Putamen (tissue), 1 donor: ENCODE results near the gene CNTNAP1.

ENCODE experiments used
- DNase-seq: peaks from one replicate; pipeline ENCODE4 v3.0.0-alpha.2; 2016; ENCODE audit warnings: low spot score

CNTNAP1 gene

GRCh38 chr17:42685831-42686230 is 3.5 kb downstream of the CNTNAP1 start:
- DNase-seq = no peak

- DNase-seq = no peak
These were observed 4.3 kb downstream of the CNTNAP1 start for GRCh38 chr17:42686520-42687128.

DNA sequence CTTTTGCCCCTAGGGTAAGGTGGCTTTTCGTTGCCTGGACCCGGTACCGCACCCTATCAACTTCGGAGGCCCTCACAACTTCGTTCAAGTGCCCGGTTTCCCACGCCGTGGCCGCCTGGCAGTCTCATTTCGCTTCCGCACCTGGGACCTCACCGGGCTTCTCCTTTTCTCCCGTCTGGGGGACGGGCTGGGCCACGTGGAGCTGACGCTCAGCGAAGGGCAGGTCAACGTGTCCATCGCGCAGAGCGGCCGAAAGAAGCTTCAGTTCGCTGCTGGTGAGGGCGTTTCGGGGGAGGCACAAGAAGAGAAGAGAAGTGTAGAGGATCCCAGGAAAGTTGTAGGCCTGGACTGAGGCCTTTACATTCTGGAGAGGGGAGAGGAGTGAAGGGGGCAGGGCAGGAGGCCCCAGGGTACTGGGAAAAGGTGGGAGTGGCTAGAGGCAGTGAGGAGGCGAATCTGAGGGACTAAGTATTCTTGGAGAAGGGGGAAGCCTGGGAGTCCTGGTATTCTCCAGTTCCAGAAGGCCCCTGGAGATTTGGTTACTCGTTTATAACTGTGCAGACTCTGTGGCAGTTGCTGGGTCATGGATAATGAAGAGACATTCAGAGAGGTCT is 5.5 kb downstream of the CNTNAP1 start:
- no peak for DNase-seq

- no peak for DNase-seq
These were observed 8.3 kb downstream of the CNTNAP1 start for GRCh38 chr17:42690596-42690995.

DNA sequence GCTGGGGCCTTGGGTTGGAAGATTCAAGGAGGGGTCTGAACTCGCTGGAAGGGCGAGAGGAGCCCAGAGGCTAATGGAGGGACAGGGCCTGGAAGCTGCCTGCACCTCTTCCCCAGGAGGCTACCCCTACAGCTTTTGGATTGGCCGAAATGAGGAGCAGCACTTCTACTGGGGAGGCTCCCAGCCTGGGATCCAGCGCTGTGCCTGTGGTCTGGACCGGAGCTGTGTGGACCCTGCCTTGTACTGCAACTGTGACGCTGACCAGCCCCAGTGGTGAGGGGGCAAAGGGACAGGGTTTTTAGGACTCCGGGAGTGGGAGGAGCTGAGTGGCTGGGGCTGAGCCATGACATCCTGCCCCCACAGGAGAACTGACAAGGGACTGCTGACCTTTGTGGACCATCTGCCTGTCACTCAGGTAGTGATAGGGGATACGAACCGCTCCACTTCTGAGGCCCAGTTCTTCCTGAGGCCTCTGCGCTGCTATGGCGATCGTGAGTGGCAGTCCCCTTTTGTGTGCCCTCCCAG is 8.8 kb downstream of the CNTNAP1 start:
- DNase-seq = no peak

GRCh38 chr17:42692489-42692888 is 10.2 kb downstream of the CNTNAP1 start:
- no peak for DNase-seq

DNA sequence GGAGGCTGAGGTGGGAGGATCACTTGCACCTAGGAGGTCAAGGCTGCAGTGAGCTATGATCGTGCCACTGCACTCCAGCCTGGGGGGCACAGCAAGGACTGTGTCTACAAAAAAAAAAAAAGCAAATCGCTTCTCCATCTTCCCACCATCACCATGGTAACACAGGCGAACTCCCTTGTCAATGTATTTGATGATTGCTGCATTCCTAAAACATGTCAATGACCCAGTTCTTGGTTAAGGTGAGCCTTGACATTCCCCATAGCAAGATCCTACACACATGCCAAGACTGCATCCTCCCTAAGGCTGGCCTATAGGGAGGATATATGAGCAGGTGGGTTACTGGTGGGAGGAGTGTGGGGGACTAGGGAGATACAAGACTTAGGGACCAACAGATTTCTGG is 12.2 kb downstream of the CNTNAP1 start:
- no peak for DNase-seq

DNA sequence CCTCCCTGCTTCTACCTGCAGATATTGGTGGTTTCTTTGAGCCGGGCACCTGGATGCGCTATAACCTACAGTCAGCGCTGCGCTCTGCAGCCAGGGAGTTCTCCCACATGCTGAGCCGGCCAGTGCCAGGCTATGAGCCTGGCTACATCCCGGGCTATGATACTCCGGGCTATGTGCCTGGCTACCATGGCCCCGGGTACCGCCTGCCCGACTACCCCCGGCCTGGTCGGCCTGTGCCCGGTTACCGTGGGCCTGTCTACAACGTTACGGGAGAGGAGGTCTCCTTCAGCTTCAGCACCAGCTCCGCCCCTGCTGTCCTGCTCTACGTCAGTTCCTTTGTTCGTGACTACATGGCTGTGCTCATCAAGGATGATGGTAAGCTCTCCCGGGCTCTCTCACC is 13.2 kb downstream of the CNTNAP1 start:
- DNase-seq = no peak

DNA sequence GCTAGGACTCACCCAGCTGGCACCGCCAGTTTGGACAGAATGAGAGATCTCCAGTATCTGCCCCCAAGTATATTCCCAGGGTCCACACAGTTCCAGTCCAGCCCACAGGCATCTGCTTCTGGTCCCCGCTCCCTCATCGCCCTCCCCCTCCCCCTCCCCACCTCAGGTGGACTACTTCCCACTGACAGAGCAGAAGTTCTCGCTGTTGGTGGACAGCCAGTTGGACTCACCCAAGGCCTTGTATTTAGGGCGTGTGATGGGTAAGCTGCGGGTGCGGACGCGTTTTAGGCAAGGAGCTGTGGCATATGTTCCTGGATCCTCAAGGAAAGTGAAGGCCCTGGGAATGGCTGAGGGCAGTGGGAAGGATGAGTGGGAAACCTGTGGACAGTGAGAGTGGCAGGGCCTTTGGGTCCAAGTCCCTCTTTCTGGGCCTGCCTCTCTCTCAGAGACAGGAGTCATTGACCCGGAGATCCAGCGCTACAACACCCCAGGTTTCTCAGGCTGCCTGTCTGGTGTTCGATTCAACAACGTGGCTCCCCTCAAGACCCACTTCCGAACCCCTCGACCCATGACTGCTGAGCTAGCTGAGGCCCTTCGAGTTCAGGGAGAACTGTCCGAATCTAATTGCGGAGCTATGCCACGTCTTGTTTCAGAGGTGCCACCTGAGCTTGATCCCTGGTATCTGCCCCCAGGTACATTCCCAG is 14.9 kb downstream of the CNTNAP1 start:
- DNase-seq = no peak

GRCh38 chr17:42698736-42699414 is 16.5 kb downstream of the CNTNAP1 start:
- no peak for DNase-seq

DNA sequence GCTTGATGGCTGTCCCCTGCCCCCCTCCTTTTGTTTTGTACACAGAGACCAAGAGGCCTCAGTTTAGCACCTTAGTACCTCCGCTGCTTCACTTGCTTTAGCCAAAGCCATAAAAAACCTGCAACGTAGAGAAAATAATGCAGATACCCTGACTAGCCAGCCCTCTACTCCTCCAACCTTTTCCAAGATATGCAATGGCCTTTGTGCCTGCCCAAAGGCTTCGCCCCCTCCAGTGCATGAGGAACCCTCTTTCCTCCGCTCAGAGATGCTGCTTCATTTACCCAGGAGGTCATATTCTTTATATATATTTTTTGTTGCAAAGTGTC is 17.0 kb downstream of the CNTNAP1 start:
- no peak for DNase-seq

- DNase-seq = no peak
These were observed 18.4 kb downstream of the CNTNAP1 start for GRCh38 chr17:42700586-42701289.

DNA sequence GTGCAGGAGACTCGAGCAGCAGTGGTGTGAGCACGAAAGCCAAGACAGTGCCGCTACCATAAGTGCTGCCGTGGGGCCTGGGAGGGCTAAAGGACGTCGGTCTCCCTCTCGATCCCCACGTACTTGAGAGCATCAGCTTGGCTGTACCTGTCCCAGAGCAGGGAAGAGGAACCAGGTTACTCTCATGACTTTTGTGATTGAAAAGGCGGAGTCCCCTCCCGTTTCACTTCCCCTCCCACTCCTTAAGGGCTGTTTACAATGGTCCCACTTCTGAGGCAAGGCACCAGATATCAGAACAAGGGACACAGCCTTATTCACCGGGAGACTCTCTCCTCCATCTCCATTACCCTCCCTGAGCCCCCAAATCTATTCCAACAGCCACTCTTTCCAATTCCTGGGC is 20.1 kb downstream of the CNTNAP1 start:
- no peak for DNase-seq

DNA sequence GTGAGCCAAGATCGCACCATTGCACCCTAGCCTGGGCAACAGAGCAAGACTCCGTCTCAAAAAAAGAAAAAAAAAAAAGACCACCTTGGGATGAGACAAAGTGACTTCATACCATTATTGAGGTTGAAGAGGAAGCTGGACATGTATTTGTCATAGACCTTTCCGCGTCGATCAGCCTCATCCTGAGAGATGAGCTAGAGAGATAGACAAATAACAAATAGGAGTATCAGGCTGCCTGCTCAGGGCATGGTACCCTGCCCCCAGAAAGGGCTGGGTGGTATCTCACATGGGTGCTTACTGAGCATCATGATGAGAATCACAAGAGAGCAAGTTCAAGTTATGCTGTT is 22.1 kb downstream of the CNTNAP1 start:
- DNase-seq = no peak

GRCh38 chr17:42704837-42705494 is 22.6 kb downstream of the CNTNAP1 start:
- no peak for DNase-seq

- no peak for DNase-seq
These were observed 24.4 kb downstream of the CNTNAP1 start for GRCh38 chr17:42706732-42707131.

DNA sequence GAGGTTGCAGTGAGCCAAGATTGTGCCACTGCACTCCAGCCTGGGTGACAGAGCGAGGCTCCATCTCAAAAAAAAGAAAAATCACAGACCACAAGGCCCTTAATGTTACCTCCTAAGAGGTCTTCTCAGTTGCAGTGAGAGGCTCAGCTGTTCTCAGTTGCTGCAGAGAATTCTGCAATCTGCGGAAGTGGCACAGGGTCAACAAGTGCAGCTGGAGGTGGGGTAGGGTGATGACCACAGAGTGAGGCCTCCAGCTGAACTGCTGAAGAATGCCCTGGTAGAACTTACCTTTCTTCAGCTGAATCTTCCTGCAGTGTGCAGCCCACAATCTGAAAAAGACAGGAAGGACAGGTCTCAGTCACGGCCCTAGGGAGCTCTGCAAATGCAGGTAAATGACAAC is 26.3 kb downstream of the CNTNAP1 start:
- no peak for DNase-seq

- DNase-seq = no peak
These were observed 27.2 kb downstream of the CNTNAP1 start for GRCh38 chr17:42709561-42709960.

DNA sequence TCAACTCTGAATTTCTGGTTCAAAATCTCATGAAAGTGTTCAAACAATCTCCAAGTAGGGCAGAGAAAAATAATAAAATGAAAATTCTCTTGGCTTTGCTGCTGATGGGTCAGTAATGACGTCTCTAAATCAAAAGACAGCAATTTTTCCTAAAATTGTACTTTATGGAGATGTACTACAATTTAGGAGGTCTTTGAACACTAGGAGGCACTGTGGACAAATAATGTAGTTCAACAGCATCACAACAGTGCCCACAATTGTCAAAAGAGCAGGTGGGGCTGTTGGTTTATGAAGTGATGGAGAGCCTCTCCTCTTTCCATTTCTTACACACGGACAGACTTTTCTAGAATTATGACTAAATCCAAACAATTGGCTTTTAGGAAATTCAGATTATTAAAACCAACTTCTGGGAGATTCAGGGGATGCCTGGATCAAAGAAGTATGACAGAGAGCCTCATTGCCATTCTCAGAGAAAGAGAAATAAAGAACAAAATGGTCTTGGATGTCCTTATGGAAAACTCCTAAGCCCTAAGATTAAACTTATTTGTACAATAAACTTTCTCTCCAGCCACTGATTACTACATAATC is 38.8 kb downstream of the CNTNAP1 start:
- peak; percentile 68 for DNase-seq

DNA sequence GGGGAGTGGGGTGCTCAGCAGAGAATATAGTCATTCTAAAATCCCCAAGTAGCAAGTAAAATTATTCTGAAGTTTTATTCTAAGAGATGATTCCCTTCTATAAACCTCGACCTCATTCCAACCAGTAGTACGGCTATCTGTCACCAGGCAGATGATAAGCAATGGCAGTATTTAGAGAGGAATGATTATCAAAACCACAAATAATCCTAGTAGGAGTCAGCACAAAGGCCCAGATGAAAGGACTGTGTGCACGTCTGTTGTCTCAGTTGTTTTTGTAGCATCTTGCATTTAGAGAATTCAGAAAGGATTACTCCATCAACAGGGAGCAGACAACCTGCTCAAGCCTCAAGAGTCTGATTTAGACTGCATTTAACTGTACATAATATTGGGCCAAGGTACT is 41.3 kb downstream of the CNTNAP1 start:
- DNase-seq = no peak

DNA sequence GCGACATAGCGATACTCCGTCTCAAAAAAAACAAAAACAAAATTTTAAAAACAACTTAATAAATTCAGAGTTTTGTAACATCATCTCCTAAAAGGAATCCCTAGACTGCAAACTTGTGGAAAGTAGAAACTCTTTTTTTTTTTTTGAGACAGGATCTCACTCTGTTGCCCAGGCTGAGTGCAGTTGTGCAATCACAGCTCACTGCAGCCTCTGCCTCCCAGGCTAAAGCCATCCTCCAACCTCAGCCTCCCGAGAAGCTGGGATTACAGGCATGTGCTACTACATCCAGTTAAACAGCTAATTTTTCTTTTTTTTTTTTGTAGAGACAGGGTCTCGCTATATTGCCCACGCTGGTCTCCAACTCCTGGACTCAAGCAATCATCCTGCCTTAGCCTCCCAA is 42.8 kb downstream of the CNTNAP1 start:
- no peak for DNase-seq
